Measurements from ENCODE around the gene AVPR2. TPM values are rescaled to one million over a fixed set of nuclear protein-coding genes. Genes with fewer than 3 reads are reported as not detected.

AVPR2 gene
- total RNA-seq, 1 donor from 2014 or later = not detected

DNA sequence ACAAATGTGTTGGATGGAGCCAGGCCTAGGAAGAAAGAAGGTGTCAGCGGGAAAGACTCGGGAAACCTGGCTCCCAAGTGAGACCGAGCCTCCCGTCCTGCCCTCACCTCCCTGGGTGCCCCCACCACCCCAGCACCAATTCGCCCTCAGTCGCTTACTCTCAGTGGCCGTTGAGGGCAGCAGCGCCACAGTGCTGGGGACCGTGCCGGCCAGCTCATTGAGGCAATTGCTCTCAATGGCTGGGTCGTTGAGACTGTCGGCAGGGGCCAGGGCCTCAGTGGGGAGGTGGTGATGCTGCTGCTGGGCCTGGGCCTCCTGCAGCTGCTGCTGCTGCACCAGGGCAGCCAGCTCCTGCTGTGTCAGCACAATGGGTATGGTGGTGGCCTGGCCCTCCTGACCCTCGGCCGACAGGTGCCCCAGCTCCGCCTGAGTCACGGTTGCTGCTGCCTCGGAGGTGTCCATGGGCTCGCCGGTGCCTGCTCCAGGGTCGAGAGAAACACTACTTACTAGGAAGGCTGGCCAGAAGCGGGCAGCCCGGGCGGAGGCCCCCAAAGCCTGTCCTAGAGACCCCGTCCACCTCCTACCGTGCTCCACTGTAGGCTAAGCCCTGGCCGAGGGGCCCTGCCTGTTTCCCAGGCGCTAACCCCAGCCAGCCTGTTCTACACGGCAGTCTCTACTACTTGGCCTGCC lies 47.4 kb downstream of the AVPR2 start:
- H3K4me3 Mint-ChIP-seq (ENCODE audit: unreplicated experiment) = no peak overlapping the region
- H3K27ac Mint-ChIP-seq (ENCODE audit: unreplicated experiment) = no peak overlapping the region
- peaks cover 5% of the 10 kb centered on the region for H3K9me3 Mint-ChIP-seq (ENCODE audit: unreplicated experiment)
- peaks cover 3% of the 10 kb centered on the region for H3K4me1 Mint-ChIP-seq (ENCODE audit: low read depth, unreplicated experiment)
- H3K36me3 Mint-ChIP-seq (ENCODE audit: unreplicated experiment) = no peaks in the 10 kb centered on the region
- no peak for DNase-seq
- TF ChIP-seq, protein P1, sequence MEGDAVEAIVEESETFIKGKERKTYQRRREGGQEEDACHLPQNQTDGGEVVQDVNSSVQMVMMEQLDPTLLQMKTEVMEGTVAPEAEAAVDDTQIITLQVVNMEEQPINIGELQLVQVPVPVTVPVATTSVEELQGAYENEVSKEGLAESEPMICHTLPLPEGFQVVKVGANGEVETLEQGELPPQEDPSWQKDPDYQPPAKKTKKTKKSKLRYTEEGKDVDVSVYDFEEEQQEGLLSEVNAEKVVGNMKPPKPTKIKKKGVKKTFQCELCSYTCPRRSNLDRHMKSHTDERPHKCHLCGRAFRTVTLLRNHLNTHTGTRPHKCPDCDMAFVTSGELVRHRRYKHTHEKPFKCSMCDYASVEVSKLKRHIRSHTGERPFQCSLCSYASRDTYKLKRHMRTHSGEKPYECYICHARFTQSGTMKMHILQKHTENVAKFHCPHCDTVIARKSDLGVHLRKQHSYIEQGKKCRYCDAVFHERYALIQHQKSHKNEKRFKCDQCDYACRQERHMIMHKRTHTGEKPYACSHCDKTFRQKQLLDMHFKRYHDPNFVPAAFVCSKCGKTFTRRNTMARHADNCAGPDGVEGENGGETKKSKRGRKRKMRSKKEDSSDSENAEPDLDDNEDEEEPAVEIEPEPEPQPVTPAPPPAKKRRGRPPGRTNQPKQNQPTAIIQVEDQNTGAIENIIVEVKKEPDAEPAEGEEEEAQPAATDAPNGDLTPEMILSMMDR (IDR thresholded peaks at IDR 0.05; ENCODE audit: partially characterized antibody, unreplicated experiment) = no peak
- H3K27me3 Mint-ChIP-seq (ENCODE audit: unreplicated experiment) = peaks cover 3% of the 10 kb centered on the region

- TF ChIP-seq, protein P1 (IDR thresholded peaks at IDR 0.05; ENCODE audit: partially characterized antibody, unreplicated experiment) = no peak
- peak overlapping the region; percentile 28 for H3K27ac Mint-ChIP-seq (ENCODE audit: unreplicated experiment)
- peaks cover 2% of the 10 kb centered on the region for H3K27me3 Mint-ChIP-seq (ENCODE audit: unreplicated experiment)
- peaks cover under 1% of the 10 kb centered on the region for H3K4me1 Mint-ChIP-seq (ENCODE audit: low read depth, unreplicated experiment)
- H3K9me3 Mint-ChIP-seq (ENCODE audit: unreplicated experiment) = peaks cover 5% of the 10 kb centered on the region
- no peak for DNase-seq
- H3K36me3 Mint-ChIP-seq (ENCODE audit: unreplicated experiment) = no peaks in the 10 kb centered on the region
- H3K4me3 Mint-ChIP-seq (ENCODE audit: unreplicated experiment) = no peak overlapping the region
Measured at GRCh38 chrX:153952373-153953026, 48.0 kb downstream of the AVPR2 start.

- Mint-ChIP-seq H3K36me3 (ENCODE audit: unreplicated experiment) (no peaks in the 10 kb centered on the region), H3K9me3 (ENCODE audit: unreplicated experiment) (peaks cover 3% of the 10 kb centered on the region), H3K4me1 (ENCODE audit: low read depth, unreplicated experiment) (no peaks in the 10 kb centered on the region), H3K4me3 (ENCODE audit: unreplicated experiment) (no peak overlapping the region), H3K27me3 (ENCODE audit: unreplicated experiment) (no peaks in the 10 kb centered on the region), H3K27ac (ENCODE audit: unreplicated experiment) (no peak overlapping the region)
- peak; percentile 81 for DNase-seq
- TF ChIP-seq, protein P1 (IDR thresholded peaks at IDR 0.05; ENCODE audit: partially characterized antibody, unreplicated experiment) = peak; percentile 92
Measured at GRCh38 chrX:153953342-153953830, 48.9 kb downstream of the AVPR2 start.

DNA sequence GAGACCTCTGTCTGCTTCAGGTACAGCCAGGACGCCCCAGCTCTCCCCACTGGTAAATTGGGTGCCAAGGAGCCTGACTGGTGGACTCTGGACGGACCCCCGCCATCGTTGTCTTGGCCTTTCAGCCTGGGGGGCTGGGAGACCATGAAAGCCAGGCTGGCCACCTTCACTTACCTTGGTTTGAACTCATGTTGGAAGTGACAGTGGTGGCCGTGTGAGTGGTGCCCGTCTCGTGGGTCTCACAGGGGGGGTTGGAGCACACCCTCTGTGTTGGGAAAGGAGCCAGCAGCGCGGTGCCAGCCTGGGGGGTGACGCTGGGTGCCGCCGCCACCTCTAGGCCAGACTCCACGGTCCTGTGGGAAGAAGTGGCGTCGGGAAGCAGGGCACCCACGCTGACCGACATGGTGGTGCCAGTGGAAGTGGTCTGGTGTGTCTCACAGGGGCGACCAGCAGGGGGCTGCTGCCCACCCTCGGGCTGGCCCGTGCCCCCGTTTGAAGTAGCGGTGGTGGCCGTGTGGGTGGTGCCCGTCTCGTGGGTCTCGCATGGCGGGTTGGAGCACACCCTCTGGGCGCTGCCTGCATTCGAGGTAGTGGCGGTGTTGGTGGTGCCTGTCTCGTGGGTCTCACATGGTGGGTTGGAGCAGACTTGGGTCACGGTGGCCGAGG lies 49.6 kb downstream of the AVPR2 start:
- no peaks in the 10 kb centered on the region for H3K27me3 Mint-ChIP-seq (ENCODE audit: unreplicated experiment)

More for the DNA sequence above, 49.6 kb downstream of the AVPR2 start:
- TF ChIP-seq, protein P1 (IDR thresholded peaks at IDR 0.05; ENCODE audit: partially characterized antibody, unreplicated experiment) = no peak
- H3K4me1 Mint-ChIP-seq (ENCODE audit: low read depth, unreplicated experiment) = no peaks in the 10 kb centered on the region
- H3K4me3 Mint-ChIP-seq (ENCODE audit: unreplicated experiment) = no peak overlapping the region
- no peak for DNase-seq
- H3K9me3 Mint-ChIP-seq (ENCODE audit: unreplicated experiment) = peaks cover 3% of the 10 kb centered on the region
- H3K36me3 Mint-ChIP-seq (ENCODE audit: unreplicated experiment) = no peaks in the 10 kb centered on the region
- H3K27ac Mint-ChIP-seq (ENCODE audit: unreplicated experiment) = no peak overlapping the region

Measured in glutamatergic neuron (in vitro differentiated cells).